Activated CD8-positive, alpha-beta memory T cell treated with anti-CD3 and anti-CD28 coated beads for 48 hours (primary cell): Measurements from ENCODE around the gene MARK1.

Source experiments
- DNase-seq, 3 experiments: peaks; one replicate each; pipeline ENCODE4 v3.0.0-alpha.2; 2020; ENCODE audit warnings: low read depth in 2 of 3, low spot score in 2 of 3

Gene MARK1

GRCh38 chr1:220527908-220528678 lies at the start of gene MARK1:
Gene MARK1 (plus strand): TSS chr1:220528136. CDS start chr1:220528823, 687 bp downstream.
- peak in 2 of 3 experiments; percentile 1 to 4 for DNase-seq

- DNase-seq: no peak
These were observed 44.2 kb upstream of the MARK1 start for GRCh38 chr1:220483700-220484099.

- no peak for DNase-seq
These were observed 43.8 kb upstream of the MARK1 start for GRCh38 chr1:220484135-220484534.

- no peak for DNase-seq
These were observed 42.8 kb upstream of the MARK1 start for GRCh38 chr1:220485131-220485530.

- DNase-seq: no peak
These were observed 42.1 kb upstream of the MARK1 start for GRCh38 chr1:220485791-220486190.

GRCh38 chr1:220487297-220487820 lies 40.6 kb upstream of the MARK1 start:
- no peak for DNase-seq

GRCh38 chr1:220491891-220492290 lies 36.0 kb upstream of the MARK1 start:
- no peak for DNase-seq

GRCh38 chr1:220497220-220497947 lies 30.6 kb upstream of the MARK1 start:
- DNase-seq: no peak

GRCh38 chr1:220498188-220498587 lies 29.7 kb upstream of the MARK1 start:
- no peak for DNase-seq

GRCh38 chr1:220500372-220500771 lies 27.6 kb upstream of the MARK1 start:
- DNase-seq: no peak

- DNase-seq: no peak
These were observed 23.6 kb upstream of the MARK1 start for GRCh38 chr1:220504329-220504728.

GRCh38 chr1:220507085-220507484 lies 20.9 kb upstream of the MARK1 start:
- DNase-seq: no peak

- DNase-seq: no peak
These were observed 16.8 kb upstream of the MARK1 start for GRCh38 chr1:220511179-220511578.

- DNase-seq: no peak
These were observed 16.2 kb upstream of the MARK1 start for GRCh38 chr1:220511785-220512184.

- no peak for DNase-seq
These were observed 14.1 kb upstream of the MARK1 start for GRCh38 chr1:220513834-220514233.

GRCh38 chr1:220514256-220514655 lies 13.7 kb upstream of the MARK1 start:
- no peak for DNase-seq

GRCh38 chr1:220516014-220516721 lies 11.8 kb upstream of the MARK1 start:
- no peak for DNase-seq

- DNase-seq: no peak
These were observed 11.3 kb upstream of the MARK1 start for GRCh38 chr1:220516722-220517042.

GRCh38 chr1:220521778-220522177 lies 6.2 kb upstream of the MARK1 start:
- no peak for DNase-seq

- DNase-seq: no peak
These were observed 1.6 kb upstream of the MARK1 start for GRCh38 chr1:220526294-220526693.

GRCh38 chr1:220527279-220527907 lies 543 bp upstream of the MARK1 start:
- peak in 1 of 3 experiments; percentile 0 for DNase-seq
